ENCODE results near the gene CALML3. TPM values are rescaled to one million over a fixed set of nuclear protein-coding genes. Genes with fewer than 3 reads are reported as not detected.

CALML3 gene
- total RNA-seq, 1 experiment from 2014 or later = not detected

GRCh38 chr10:5504146-5505072 lies 20.4 kb upstream of the CALML3 start:
- H3K9me3 ChIP-seq (ENCODE audit: insufficient read depth, low read depth) = no peaks in the 10 kb centered on the region
- peaks cover 62% of the 10 kb centered on the region for H3K4me1 ChIP-seq (replicated peaks; ENCODE audit: insufficient read depth)
- BruUV-seq (replicated peaks) = no TSS peak
- H3K4me2 ChIP-seq = peak overlapping the region; percentile 31; the same call in 1 of the 2 replicates
- H2AFZ ChIP-seq = no peak overlapping the region
- H3K79me2 ChIP-seq (ENCODE audit: low read depth) = no peaks in the 10 kb centered on the region
- no peak for DNase-seq
- H3F3A ChIP-seq (ENCODE audit: insufficient read depth, low read depth) = no peaks in the 10 kb centered on the region
- no peak for TF ChIP-seq EZH2 (IDR thresholded peaks at IDR 0.05; ENCODE audit: low read depth)
- no peak for TF ChIP-seq CTCF (conservative IDR thresholded peaks at IDR 0.05)
- ChIA-PET CTCF (interaction anchor here (0.6 kb wide), 1 partner anchor 61 kb away, joined by 3 read pairs; no protein-coding TSS in a partner anchor), POLR2A (ENCODE audit: unreplicated experiment) (interaction anchor here (0.8 kb wide), 1 partner anchor 28 kb away, joined by 5 read pairs; no protein-coding TSS in a partner anchor)
- no peak overlapping the region for H3K4me3 ChIP-seq
- H3K36me3 ChIP-seq (ENCODE audit: low read depth) = no peaks in the 10 kb centered on the region
- no peaks in the 10 kb centered on the region for H4K20me1 ChIP-seq (ENCODE audit: insufficient read depth)
- no peaks in the 10 kb centered on the region for H3K9me2 ChIP-seq (ENCODE audit: insufficient read depth)
- H3K27me3 ChIP-seq (ENCODE audit: insufficient read depth, low read depth) = no peaks in the 10 kb centered on the region
- H3K27ac ChIP-seq = no peak overlapping the region
- intact Hi-C loops (cut with micrococcal nuclease; ENCODE audit: unreplicated experiment) = no loop called here

DNA sequence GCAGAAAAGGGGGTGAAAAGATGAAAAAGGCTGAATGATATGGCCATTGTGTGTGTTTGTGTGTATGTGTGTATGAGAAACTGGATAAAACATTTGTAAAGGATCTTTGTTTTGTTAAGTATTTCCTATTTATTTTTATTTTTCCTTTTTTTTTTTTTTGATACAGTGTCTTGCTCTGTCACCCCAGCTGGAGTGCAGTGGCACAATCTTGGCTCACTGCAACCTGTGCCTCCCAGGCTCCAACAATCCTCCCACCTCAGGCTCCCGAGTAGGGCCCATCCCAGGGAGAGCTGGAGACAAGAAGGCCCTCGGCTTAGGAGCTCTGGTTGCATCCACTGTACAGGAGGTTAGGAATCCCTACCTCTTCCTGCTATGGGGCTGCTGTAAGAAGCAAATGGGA lies 18.5 kb upstream of the CALML3 start:
- no peak overlapping the region for H2AFZ ChIP-seq
- no peaks in the 10 kb centered on the region for H3K79me2 ChIP-seq (ENCODE audit: low read depth)
- H3K27ac ChIP-seq = no peak overlapping the region
- H3F3A ChIP-seq (ENCODE audit: insufficient read depth, low read depth) = no peaks in the 10 kb centered on the region
- H3K4me3 ChIP-seq = no peak overlapping the region
- POLR2A ChIA-PET (ENCODE audit: unreplicated experiment) = no interaction called here
- H3K9me3 ChIP-seq (ENCODE audit: insufficient read depth, low read depth) = no peaks in the 10 kb centered on the region
- no TSS peak for BruUV-seq (replicated peaks)
- CTCF ChIA-PET = no interaction called here
- H3K9me2 ChIP-seq (ENCODE audit: insufficient read depth) = no peaks in the 10 kb centered on the region
- H4K20me1 ChIP-seq (ENCODE audit: insufficient read depth) = no peaks in the 10 kb centered on the region
- intact Hi-C loops (cut with micrococcal nuclease; ENCODE audit: unreplicated experiment) = no loop called here
- H3K4me1 ChIP-seq (replicated peaks; ENCODE audit: insufficient read depth) = peaks cover 43% of the 10 kb centered on the region
- H3K4me2 ChIP-seq = no peak overlapping the region
- H3K36me3 ChIP-seq (ENCODE audit: low read depth) = no peaks in the 10 kb centered on the region
- no peaks in the 10 kb centered on the region for H3K27me3 ChIP-seq (ENCODE audit: insufficient read depth, low read depth)
- no peak for DNase-seq
- no peak for TF ChIP-seq CTCF (conservative IDR thresholded peaks at IDR 0.05)
- no peak for TF ChIP-seq EZH2 (IDR thresholded peaks at IDR 0.05; ENCODE audit: low read depth)

DNA sequence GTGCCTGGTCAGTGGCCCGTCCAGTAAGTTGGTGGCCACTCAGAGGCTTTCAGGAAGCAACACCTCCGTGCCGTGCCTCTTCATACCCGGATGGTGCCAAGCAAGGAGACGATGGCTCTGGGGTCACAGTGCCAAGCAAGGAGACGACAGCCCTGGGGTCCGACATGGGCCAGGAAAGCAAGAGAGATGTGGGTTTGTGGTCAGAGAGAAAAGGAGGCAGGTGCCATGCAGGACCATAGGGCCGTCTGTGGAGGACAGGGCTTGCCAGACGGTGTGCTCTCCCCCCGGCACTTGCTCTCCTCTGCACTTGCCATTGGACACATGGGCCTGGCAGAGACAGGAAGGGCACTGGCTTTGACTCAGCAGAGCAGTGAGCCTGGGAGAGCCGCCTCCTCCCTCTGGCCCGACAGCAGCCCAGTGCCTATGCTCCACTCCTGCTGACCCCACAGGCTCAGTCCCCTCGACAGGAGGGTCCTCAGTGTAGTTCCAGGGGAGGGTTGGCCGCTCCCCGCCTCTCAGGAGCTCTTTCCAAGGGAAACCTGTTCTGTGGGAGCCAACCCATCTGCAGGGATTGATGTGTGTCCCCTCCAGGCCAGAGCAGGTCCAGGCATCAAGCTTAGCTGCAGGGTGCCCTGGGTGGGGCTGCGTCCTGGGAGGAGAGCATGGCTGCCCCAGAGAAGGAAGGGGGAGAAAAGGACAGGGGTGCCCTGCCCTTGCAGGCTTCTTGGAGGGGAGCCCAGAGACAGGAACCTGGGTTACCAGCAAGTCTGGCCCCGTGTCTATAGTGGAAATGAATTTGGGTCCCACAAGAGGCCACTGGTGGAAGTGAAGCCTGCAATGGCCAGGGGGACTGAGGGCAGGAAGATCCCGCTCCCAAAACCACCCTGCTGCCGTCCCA lies 17.8 kb upstream of the CALML3 start:
- H3K79me2 ChIP-seq (ENCODE audit: low read depth) = no peaks in the 10 kb centered on the region
- H2AFZ ChIP-seq = no peak overlapping the region
- ChIA-PET CTCF (no interaction called here), POLR2A (ENCODE audit: unreplicated experiment) (interaction anchor here (0.6 kb wide), 1 partner anchor 36 kb away, joined by 5 read pairs; no protein-coding TSS in a partner anchor)
- H3K4me2 ChIP-seq = no peak overlapping the region
- no peaks in the 10 kb centered on the region for H3K36me3 ChIP-seq (ENCODE audit: low read depth)
- no peak for TF ChIP-seq EZH2 (IDR thresholded peaks at IDR 0.05; ENCODE audit: low read depth)
- no peak for DNase-seq
- H3K9me2 ChIP-seq (ENCODE audit: insufficient read depth) = no peaks in the 10 kb centered on the region
- no TSS peak for BruUV-seq (replicated peaks)
- intact Hi-C loops (cut with micrococcal nuclease; ENCODE audit: unreplicated experiment) = no loop called here
- H3K4me3 ChIP-seq = no peak overlapping the region
- no peaks in the 10 kb centered on the region for H4K20me1 ChIP-seq (ENCODE audit: insufficient read depth)
- peaks cover 37% of the 10 kb centered on the region for H3K4me1 ChIP-seq (replicated peaks; ENCODE audit: insufficient read depth)
- no peak overlapping the region for H3K27ac ChIP-seq
- no peaks in the 10 kb centered on the region for H3F3A ChIP-seq (ENCODE audit: insufficient read depth, low read depth)
- H3K27me3 ChIP-seq (ENCODE audit: insufficient read depth, low read depth) = no peaks in the 10 kb centered on the region
- no peaks in the 10 kb centered on the region for H3K9me3 ChIP-seq (ENCODE audit: insufficient read depth, low read depth)
